Testis (tissue), 3 donors: ENCODE measurements around the gene KLC3. TPM values are rescaled to one million over a fixed set of nuclear protein-coding genes. Genes with fewer than 3 reads are reported as not detected.

Experiments
- DNase-seq: peaks from one replicate; pipeline ENCODE4 v3.0.0-alpha.2; 2019
- H3K27ac ChIP-seq, 2 donors: fragments of 200-600 bp; sonication (generic); one replicate each; pipeline ENCODE4 v1.5.1; 2019
- H3K27me3 ChIP-seq: fragments of 200-600 bp; sonication (generic); one replicate; pipeline ENCODE4 v1.5.1; 2019
- H3K36me3 ChIP-seq: fragments of 200-600 bp; sonication (generic); one replicate; pipeline ENCODE4 v1.5.1; 2017; ENCODE audit warnings: low read depth; ENCODE audit errors: missing control alignments
- H3K4me1 ChIP-seq: fragments of 200-600 bp; sonication (generic); one replicate; pipeline ENCODE4 v1.5.1; 2019
- H3K4me3 ChIP-seq, 2 donors: fragments of 200-600 bp; sonication (generic); one replicate each; pipeline ENCODE4 v1.5.1; 2017 to 2019
- H3K9me3 ChIP-seq: fragments of 200-600 bp; sonication (generic); one replicate; pipeline ENCODE4 v1.5.1; 2017
- POLR2A ChIP-seq: fragments of 450-650 bp; IDR thresholded peaks from one replicate; pipeline ENCODE4 v1.6.1; 2017; ENCODE audit warnings: antibody characterized with exemption, mild to moderate bottlenecking, moderate library complexity
- WGBS, 2 donors: methylation state at CpG; one replicate each; pipeline ENCODE4 v1.1.5; 2018; 5-methylcytosine and 5-hydroxymethylcytosine counted together
- intact Hi-C: fragments of 100-400 bp; cut with DNase I; formaldehyde crosslinking; loops from one replicate; pipeline ENCODE4 v1.15.1; 2023; ENCODE audit warnings: low total_unique reads
- polyA plus RNA-seq: library from polyadenylated mRNA; stranded (reverse); fragments of 350-450 nt; fragmentation: Illumina TruSeq; extraction: RNeasy Lipid Tissue Mini Kit (QIAGEN cat#74804); gene quantifications from one replicate; pipeline ENCODE4 v1.2.3, GENCODE V29; 2014; ENCODE audit warnings: low read depth, low replicate concordance; ENCODE audit not compliant: insufficient read depth
- total RNA-seq, 2 donors: library from RNA; depleted of rRNA; stranded (reverse); fragments of >200 nt; gene quantifications; one replicate each; pipeline ENCODE4 v1.2.3, GENCODE V29; 2016
- TF ChIP-seq, protein P1 (sequence below), 3 experiments: fragments of 450-650 bp in 2 of 3; fragments of 200-600 bp in 1 of 3; sonication (generic) in 1 of 3; IDR thresholded peaks; one replicate each; pipeline ENCODE4 v1.5.1; 2016 to 2019; ENCODE audit warnings: antibody characterized with exemption in 3 of 3, mild to moderate bottlenecking in 2 of 3, moderate library complexity in 1 of 3

KLC3 gene
- total and polyA plus RNA-seq, 3 donors from 2014 or later, result 5.9 to 13.7 (median 6.4) TPM

DNA sequence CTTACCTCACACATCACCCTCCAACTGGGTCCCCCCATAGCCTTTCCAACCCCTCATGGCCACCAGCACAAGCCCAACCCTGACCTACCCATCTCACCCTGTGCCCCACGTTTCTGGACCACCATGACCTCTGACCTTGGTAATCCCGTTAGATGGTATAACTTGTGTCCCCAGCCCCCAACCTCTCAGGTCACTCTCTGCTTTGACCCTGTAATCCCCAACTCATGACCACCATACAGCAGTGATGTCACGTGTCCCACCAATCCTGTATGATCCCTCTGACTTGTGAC lies 8.5 kb downstream of the KLC3 start:
- no peak overlapping the region for H3K4me3 ChIP-seq
- no peaks in the 10 kb centered on the region for H3K9me3 ChIP-seq
- H3K4me1 ChIP-seq, result no peaks in the 10 kb centered on the region
- H3K36me3 ChIP-seq, result no peaks in the 10 kb centered on the region
- H3K27ac ChIP-seq, result no peak overlapping the region
- DNase-seq, result no peak
- intact Hi-C loops, result no loop called here
- WGBS, 2 donors, result 57 to 80% methylated on average over 3 of the region's 3 CpGs
- no peaks in the 10 kb centered on the region for H3K27me3 ChIP-seq
- TF ChIP-seq, protein P1, sequence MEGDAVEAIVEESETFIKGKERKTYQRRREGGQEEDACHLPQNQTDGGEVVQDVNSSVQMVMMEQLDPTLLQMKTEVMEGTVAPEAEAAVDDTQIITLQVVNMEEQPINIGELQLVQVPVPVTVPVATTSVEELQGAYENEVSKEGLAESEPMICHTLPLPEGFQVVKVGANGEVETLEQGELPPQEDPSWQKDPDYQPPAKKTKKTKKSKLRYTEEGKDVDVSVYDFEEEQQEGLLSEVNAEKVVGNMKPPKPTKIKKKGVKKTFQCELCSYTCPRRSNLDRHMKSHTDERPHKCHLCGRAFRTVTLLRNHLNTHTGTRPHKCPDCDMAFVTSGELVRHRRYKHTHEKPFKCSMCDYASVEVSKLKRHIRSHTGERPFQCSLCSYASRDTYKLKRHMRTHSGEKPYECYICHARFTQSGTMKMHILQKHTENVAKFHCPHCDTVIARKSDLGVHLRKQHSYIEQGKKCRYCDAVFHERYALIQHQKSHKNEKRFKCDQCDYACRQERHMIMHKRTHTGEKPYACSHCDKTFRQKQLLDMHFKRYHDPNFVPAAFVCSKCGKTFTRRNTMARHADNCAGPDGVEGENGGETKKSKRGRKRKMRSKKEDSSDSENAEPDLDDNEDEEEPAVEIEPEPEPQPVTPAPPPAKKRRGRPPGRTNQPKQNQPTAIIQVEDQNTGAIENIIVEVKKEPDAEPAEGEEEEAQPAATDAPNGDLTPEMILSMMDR (IDR thresholded peaks at IDR 0.05), result no peak
- no peak for TF ChIP-seq POLR2A

DNA sequence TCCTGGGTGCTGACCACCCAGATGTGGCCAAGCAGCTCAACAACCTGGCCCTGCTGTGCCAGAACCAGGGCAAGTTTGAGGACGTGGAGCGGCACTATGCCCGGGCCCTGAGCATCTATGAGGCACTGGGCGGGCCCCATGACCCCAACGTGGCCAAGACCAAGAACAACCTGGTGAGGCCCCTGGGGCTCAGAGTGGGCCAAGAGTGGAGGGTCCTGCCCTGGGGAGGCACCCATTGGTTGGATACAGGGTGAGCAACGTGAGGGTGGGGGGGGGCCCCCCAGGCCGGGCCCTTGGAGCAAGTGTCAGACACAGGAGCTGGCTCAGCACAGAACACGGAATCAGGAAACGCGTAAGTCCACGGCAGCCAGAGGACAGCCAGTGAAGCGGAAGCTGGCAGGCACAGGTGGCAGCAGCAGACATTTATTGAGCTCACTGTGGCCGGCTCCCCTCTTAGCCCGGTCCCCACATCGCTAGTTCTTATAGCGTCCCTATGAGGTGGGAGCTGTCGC lies 8.9 kb downstream of the KLC3 start:
- Histone ChIP-seq H3K4me3 (no peak overlapping the region), H3K36me3 (no peaks in the 10 kb centered on the region), H3K4me1 (no peaks in the 10 kb centered on the region), H3K27ac (no peak overlapping the region), H3K27me3 (no peaks in the 10 kb centered on the region), H3K9me3 (no peaks in the 10 kb centered on the region)
- 80 to 86% methylated on average over 7 to 17 of the region's 17 CpGs for WGBS, 2 donors
- intact Hi-C loops, result no loop called here
- TF ChIP-seq POLR2A, result no peak
- TF ChIP-seq, protein P1 (IDR thresholded peaks at IDR 0.05), result no peak
- DNase-seq, result no peak

DNA sequence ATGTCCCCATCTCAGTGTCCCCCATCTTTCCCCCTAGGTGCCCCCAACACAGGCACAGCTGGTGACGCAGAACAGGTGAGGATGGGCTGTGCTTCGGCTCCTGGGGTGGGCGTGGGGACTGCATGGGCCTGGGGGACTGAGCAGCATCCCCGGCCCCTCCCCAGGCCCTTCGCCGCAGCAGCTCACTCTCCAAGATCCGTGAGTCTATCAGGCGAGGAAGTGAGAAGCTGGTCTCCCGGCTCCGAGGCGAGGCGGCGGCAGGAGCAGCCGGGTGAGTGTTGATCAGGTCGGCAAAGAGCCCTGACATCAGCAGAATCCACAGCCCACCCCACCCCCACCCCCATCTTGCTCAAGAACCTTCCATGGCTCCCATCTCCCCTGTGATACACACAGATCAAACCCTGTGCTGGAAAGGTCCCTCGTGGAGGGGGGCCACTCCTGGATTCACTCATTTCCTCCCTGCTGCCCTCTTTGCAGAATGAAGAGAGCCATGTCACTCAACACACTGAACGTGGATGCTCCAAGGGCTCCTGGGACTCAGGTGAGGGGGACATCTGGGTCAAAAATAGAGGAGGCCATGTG lies 10.0 kb downstream of the KLC3 start:
- no peak for TF ChIP-seq POLR2A
- TF ChIP-seq, protein P1 (IDR thresholded peaks at IDR 0.05), result no peak
- H3K36me3 ChIP-seq, result no peaks in the 10 kb centered on the region
- intact Hi-C loops, result no loop called here
- no peaks in the 10 kb centered on the region for H3K9me3 ChIP-seq
- no peak for DNase-seq
- H3K4me1 ChIP-seq, result no peaks in the 10 kb centered on the region
- WGBS, 2 donors, result 91 to 93% methylated on average over 11 to 17 of the region's 17 CpGs
- no peak overlapping the region for H3K27ac ChIP-seq
- H3K27me3 ChIP-seq, result no peaks in the 10 kb centered on the region
- H3K4me3 ChIP-seq, result no peak overlapping the region

DNA sequence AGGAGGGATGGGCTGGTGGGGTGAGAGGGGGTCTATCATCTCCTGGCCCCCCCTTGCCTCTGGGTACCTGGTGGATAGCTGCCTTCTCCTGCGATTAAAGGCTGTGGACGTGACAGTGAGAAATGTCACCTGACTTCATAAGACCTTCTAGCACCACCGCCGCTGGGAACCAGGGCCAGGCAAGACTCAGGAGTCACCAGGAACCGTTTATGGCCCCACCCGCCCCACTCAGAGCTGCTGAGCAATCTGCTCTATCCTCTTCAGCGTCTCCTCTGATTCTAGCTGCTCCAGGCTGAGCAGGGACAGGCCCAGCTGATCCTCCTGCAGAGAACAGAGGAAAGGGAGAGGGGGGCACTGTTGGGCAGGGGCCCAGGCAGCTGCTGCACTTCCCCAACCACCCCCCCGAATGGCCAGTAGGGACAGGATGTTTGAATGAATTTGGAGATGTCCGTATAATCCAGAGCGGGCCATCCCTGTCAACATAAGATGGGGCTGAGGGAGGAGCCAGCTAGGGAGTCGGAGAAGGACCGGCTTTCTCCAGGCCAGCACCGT lies 10.9 kb downstream of the KLC3 start:
- Histone ChIP-seq H3K27me3 (no peaks in the 10 kb centered on the region), H3K36me3 (no peaks in the 10 kb centered on the region), H3K4me3 (no peak overlapping the region), H3K4me1 (no peaks in the 10 kb centered on the region), H3K9me3 (no peaks in the 10 kb centered on the region), H3K27ac (no peak overlapping the region)
- TF ChIP-seq, protein P1 (IDR thresholded peaks at IDR 0.05), result no peak
- TF ChIP-seq POLR2A, result no peak
- intact Hi-C loops, result no loop called here
- WGBS, 2 donors, result 75 to 79% methylated on average over 11 to 13 of the region's 13 CpGs
- DNase-seq, result no peak

DNA sequence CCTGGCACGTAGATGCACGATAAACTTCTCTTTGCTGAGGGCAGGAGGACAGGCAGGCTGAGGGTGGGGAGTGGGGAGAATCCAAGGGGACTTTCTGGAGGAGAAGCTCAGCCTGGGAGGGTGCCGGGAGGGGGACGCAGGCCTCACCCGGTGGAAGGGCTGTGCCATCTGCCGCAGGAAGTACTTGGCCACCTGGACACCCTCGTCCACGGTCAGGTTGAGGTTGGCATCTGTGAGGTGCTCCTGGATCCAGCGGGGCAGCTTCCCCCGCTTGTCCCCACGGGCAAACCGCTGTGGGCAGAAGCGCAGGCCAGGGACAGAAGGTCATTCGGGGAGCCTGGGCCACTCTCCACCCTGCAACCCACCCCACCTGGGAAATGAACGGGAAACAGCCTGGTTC lies 11.5 kb downstream of the KLC3 start:
- DNase-seq, result no peak
- Histone ChIP-seq H3K9me3 (no peaks in the 10 kb centered on the region), H3K27me3 (no peaks in the 10 kb centered on the region), H3K4me1 (no peaks in the 10 kb centered on the region), H3K36me3 (no peaks in the 10 kb centered on the region), H3K27ac (no peak overlapping the region), H3K4me3 (no peak overlapping the region)
- WGBS, 2 donors, result 91 to 93% methylated on average over 4 to 15 of the region's 15 CpGs
- no peak for TF ChIP-seq POLR2A
- TF ChIP-seq, protein P1 (IDR thresholded peaks at IDR 0.05), result no peak
- intact Hi-C loops, result no loop called here
